Epithelial cell of esophagus (primary cell): Measurements from ENCODE around the gene BPIFA2.

Experiments
- DNase-seq: peaks from one replicate; pipeline ENCODE4 v3.0.0; 2010; ENCODE audit warnings: low read depth
- H3K4me3 ChIP-seq: 2 replicates; pipeline ENCODE4 v1.5.1; 2011; ENCODE audit warnings: mild to moderate bottlenecking, low read length, control low read depth
- TF ChIP-seq, protein P1 (sequence below): IDR thresholded peaks from 2 replicates; pipeline ENCODE4 v1.5.1; 2011; ENCODE audit warnings: low read depth, mild to moderate bottlenecking, low read length, control low read depth, inconsistent platforms; ENCODE audit not compliant: insufficient read depth; ENCODE audit errors: missing control alignments

BPIFA2 gene

DNA sequence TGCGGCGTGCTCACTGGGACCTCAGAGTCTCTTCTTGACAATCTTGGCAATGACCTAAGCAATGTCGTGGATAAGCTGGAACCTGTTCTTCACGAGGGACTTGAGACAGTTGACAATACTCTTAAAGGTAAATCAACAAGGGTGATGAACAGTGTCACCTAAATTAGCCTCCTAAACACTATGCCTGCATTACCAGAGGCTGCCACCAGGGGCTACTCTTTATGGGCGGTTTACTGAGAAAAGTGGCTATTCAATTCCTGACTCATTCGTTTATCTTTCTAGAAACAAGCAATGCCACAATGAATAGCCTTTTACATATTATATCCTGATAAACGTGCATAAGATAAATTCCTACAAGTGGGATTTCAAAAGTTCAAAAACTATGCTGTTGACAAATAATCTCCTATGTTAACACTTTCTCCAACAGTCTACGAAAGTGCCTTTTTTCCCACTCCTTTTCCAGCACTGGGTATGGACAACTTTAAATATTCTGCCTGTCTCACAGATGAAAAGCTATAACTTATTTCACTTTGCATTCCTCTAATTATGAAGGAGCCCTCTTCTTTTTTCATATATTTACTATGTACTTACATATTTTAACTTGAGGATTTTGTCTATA lies 1.3 kb downstream of the BPIFA2 start:
- TF ChIP-seq, protein P1, sequence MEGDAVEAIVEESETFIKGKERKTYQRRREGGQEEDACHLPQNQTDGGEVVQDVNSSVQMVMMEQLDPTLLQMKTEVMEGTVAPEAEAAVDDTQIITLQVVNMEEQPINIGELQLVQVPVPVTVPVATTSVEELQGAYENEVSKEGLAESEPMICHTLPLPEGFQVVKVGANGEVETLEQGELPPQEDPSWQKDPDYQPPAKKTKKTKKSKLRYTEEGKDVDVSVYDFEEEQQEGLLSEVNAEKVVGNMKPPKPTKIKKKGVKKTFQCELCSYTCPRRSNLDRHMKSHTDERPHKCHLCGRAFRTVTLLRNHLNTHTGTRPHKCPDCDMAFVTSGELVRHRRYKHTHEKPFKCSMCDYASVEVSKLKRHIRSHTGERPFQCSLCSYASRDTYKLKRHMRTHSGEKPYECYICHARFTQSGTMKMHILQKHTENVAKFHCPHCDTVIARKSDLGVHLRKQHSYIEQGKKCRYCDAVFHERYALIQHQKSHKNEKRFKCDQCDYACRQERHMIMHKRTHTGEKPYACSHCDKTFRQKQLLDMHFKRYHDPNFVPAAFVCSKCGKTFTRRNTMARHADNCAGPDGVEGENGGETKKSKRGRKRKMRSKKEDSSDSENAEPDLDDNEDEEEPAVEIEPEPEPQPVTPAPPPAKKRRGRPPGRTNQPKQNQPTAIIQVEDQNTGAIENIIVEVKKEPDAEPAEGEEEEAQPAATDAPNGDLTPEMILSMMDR = no peak
- no peak overlapping the region for H3K4me3 ChIP-seq
- no peak for DNase-seq

DNA sequence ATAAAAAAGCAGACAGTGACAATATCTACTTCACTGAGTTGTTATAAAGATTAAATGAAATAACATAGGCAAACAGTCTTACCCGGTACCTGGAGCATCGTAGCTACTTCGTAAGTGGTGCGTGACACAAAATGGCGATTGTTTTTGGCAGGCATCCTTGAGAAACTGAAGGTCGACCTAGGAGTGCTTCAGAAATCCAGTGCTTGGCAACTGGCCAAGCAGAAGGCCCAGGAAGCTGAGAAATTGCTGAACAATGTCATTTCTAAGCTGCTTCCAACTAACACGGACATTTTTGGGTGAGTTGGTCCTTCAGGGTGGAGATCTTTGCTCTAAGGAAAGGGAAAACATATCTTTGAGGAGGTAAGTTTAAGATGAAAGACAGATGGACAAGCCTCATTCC lies 4.8 kb downstream of the BPIFA2 start:
- no peak overlapping the region for H3K4me3 ChIP-seq
- no peak for DNase-seq
- TF ChIP-seq, protein P1 = no peak

DNA sequence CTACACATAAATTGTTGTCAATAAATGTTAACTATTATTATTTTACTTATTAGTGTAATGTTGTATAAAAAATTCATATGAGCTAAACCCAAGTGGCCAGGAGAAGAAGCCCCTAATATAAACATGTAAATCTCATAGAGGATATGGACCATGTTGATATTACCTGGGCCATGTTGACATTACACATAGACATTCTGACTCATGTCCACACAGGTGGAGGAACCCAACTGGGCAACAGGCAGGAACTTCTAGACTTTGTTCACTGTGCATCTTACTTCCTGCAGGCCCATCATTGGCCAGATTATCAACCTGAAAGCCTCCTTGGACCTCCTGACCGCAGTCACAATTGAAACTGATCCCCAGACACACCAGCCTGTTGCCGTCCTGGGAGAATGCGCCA lies 7.2 kb downstream of the BPIFA2 start:
- H3K4me3 ChIP-seq = no peak overlapping the region
- no peak for DNase-seq
- TF ChIP-seq, protein P1 = no peak

DNA sequence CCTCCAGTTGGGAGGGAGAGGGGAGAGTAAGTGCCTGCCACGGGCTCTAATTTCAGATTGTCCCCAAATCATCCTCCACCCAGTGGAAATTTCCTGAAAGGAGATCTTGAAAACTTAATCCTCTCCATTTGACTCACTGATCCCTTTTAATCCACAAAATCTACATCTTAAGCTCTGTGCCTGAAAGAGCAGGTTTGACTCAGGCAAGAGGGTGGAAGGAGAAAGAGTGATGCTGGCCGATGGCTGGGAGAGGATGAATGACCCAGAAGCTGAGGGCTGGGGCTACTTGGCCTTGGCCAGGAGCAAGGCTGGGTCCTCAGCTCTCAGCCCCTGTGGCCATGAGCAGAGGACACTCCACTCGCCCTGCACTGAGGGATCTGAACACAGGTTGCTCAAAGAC lies 8.1 kb downstream of the BPIFA2 start:
- DNase-seq = no peak
- H3K4me3 ChIP-seq = no peak overlapping the region
- TF ChIP-seq, protein P1 = no peak

GRCh38 chr20:33177866-33178265 lies 9.9 kb downstream of the BPIFA2 start:
- DNase-seq = no peak
- TF ChIP-seq, protein P1 = no peak
- H3K4me3 ChIP-seq = no peak overlapping the region

GRCh38 chr20:33178726-33179125 lies 10.8 kb downstream of the BPIFA2 start:
- H3K4me3 ChIP-seq = no peak overlapping the region
- DNase-seq = no peak
- TF ChIP-seq, protein P1 = no peak

- DNase-seq = no peak
- no peak overlapping the region for H3K4me3 ChIP-seq
- TF ChIP-seq, protein P1 = no peak
Measured at GRCh38 chr20:33180169-33180568, 12.2 kb downstream of the BPIFA2 start.
